HepG2 (cell line): ENCODE data around the gene ERMARD. TPM values are rescaled to one million over a fixed set of nuclear protein-coding genes. Genes with fewer than 3 reads are reported as not detected.

Source experiments
- EHMT2 ChIP-seq: fragments of 200-600 bp; sonication (generic); IDR thresholded peaks from 2 replicates; pipeline ENCODE4 v1.7.0; 2017; ENCODE audit warnings: antibody characterized with exemption, low read depth, low read length, borderline replicate concordance
- ELF3 ChIP-seq: IDR thresholded peaks from 2 replicates; pipeline ENCODE4 v1.6.1; 2016; ENCODE audit warnings: missing genetic modification reagents, missing compliant biosample characterization
- ETS1 ChIP-seq: sonication (generic); formaldehyde crosslinking; IDR thresholded peaks from 2 replicates; pipeline ENCODE4 v1.4.0; 2020; ENCODE audit warnings: missing genetic modification reagents
- FOXC1 ChIP-seq: sonication (generic); formaldehyde crosslinking; IDR thresholded peaks from 2 replicates; pipeline ENCODE4 v1.8.0; 2022; ENCODE audit warnings: mild to moderate bottlenecking, missing genetic modification reagents, borderline replicate concordance
- HNRNPLL ChIP-seq: fragments of 200-400 bp; formaldehyde crosslinking; IDR thresholded peaks from 2 replicates; pipeline ENCODE4 v1.6.1; 2017; ENCODE audit warnings: mild to moderate bottlenecking, low read depth, low read length; ENCODE audit not compliant: poor library complexity, severe bottlenecking
- MED1 ChIP-seq: sonication (generic); formaldehyde crosslinking; IDR thresholded peaks from 2 replicates; pipeline ENCODE4 v1.4.0; 2020; ENCODE audit warnings: missing genetic modification reagents
- MEIS2 ChIP-seq: sonication (generic); formaldehyde crosslinking; IDR thresholded peaks from 2 replicates; pipeline ENCODE4 v1.9.0; 2021; ENCODE audit warnings: mild to moderate bottlenecking, missing genetic modification reagents
- MYPOP ChIP-seq: sonication (generic); formaldehyde crosslinking; IDR thresholded peaks from 2 replicates; pipeline ENCODE4 v1.8.1; 2023; ENCODE audit warnings: mild to moderate bottlenecking, moderate library complexity, missing genetic modification reagents
- NRL ChIP-seq: sonication (generic); formaldehyde crosslinking; IDR thresholded peaks from 2 replicates; pipeline ENCODE4 v1.5.0; 2020; ENCODE audit warnings: missing genetic modification reagents, mild to moderate bottlenecking, moderate library complexity, borderline replicate concordance
- SMYD3 ChIP-seq: sonication (generic); formaldehyde crosslinking; IDR thresholded peaks from 2 replicates; pipeline ENCODE4 v1.8.1; 2023; ENCODE audit warnings: mild to moderate bottlenecking, missing genetic modification reagents
- SNAPC5 ChIP-seq: sonication (generic); formaldehyde crosslinking; IDR thresholded peaks from 2 replicates; pipeline ENCODE4 v1.8.1; 2023; ENCODE audit warnings: mild to moderate bottlenecking, missing genetic modification reagents, borderline replicate concordance
- ZNF263 ChIP-seq: sonication (generic); formaldehyde crosslinking; IDR thresholded peaks from 2 replicates; pipeline ENCODE4 v1.4.0; 2020; ENCODE audit warnings: missing genetic modification reagents
- ZNF329 ChIP-seq: sonication (generic); formaldehyde crosslinking; IDR thresholded peaks from 2 replicates; pipeline ENCODE4 v1.9.0; 2021; ENCODE audit warnings: low read depth, mild to moderate bottlenecking, missing genetic modification reagents
- ZNF530 ChIP-seq: sonication (generic); formaldehyde crosslinking; IDR thresholded peaks from 2 replicates; pipeline ENCODE4 v1.5.0; 2020; ENCODE audit warnings: low read depth, mild to moderate bottlenecking, missing genetic modification reagents
- ZNF562 ChIP-seq: sonication (generic); formaldehyde crosslinking; IDR thresholded peaks from 2 replicates; pipeline ENCODE4 v1.8.0; 2022; ENCODE audit warnings: missing genetic modification reagents, borderline replicate concordance
- polyA plus RNA-seq, 8 experiments: library from polyadenylated mRNA; depleted of rRNA in 3 of 8; stranded (reverse) in 7 of 8; unstranded in 1 of 8; fragments of >200 nt; fragmentation: Illumina TruSeq in 4 of 8; extraction: Trizol in 4 of 8; gene quantifications; 2 replicates each; pipeline versions ENCODE4 v1.2.1 to v1.2.3, GENCODE V29; 2011 to 2016; ENCODE audit warnings: low read depth in 4 of 8, missing spikeins in 1 of 8, mixed read lengths in 1 of 8; ENCODE audit not compliant: insufficient read depth in 1 of 8
- total RNA-seq, 5 experiments: library from RNA; depleted of rRNA; stranded (reverse); fragments of >200 nt; fragmentation: Illumina TruSeq; extraction: Trizol; gene quantifications; 2 replicates each; pipeline ENCODE4 v1.2.3, GENCODE V29; 2016; ENCODE audit warnings: low read depth in 1 of 5
- TF ChIP-seq, protein P1 (sequence below): sonication (generic); formaldehyde crosslinking; IDR thresholded peaks from 2 replicates; pipeline ENCODE4 v1.5.0; 2020; ENCODE audit warnings: mild to moderate bottlenecking, missing genetic modification reagents, borderline replicate concordance
- TF ChIP-seq, protein P2 (sequence below): sonication (generic); formaldehyde crosslinking; IDR thresholded peaks from 2 replicates; pipeline ENCODE4 v1.4.0; 2020; ENCODE audit warnings: missing genetic modification reagents, mild to moderate bottlenecking, borderline replicate concordance

The ERMARD gene
- total and polyA plus RNA-seq, 2 of the 13 experiments (the other 11 are each of a cell fraction or from before 2014, with no cell fraction given): 8.8 to 10.7 TPM

- TF ChIP-seq ZNF329 (CRISPR knock-in tag) (peak; percentile 87; the same call in 1 of the 2 replicates), MED1 (CRISPR knock-in tag) (peak; percentile 82), ELF3 (CRISPR knock-in tag) (peak; percentile 65), MYPOP (peak; percentile 43), ZNF562 (CRISPR knock-in tag) (peak; percentile 53; the same call in 1 of the 2 replicates), MEIS2 (peak; percentile 64; the same call in 1 of the 2 replicates), EHMT2 (no peak), FOXC1 (peak; percentile 83), HNRNPLL (peak; percentile 42), ZNF530 (CRISPR knock-in tag) (peak; percentile 77), ZNF263 (CRISPR knock-in tag) (no peak; the same call in 1 of the 2 replicates), SMYD3 (CRISPR knock-in tag) (peak; percentile 84; the same call in 1 of the 2 replicates), SNAPC5 (CRISPR knock-in tag) (0 out of 2 replicates have a peak, but pooled peaks have one; percentile 21), ETS1 (CRISPR knock-in tag) (no peak), NRL (CRISPR knock-in tag) (peak; percentile 97)
- TF ChIP-seq, protein P1, sequence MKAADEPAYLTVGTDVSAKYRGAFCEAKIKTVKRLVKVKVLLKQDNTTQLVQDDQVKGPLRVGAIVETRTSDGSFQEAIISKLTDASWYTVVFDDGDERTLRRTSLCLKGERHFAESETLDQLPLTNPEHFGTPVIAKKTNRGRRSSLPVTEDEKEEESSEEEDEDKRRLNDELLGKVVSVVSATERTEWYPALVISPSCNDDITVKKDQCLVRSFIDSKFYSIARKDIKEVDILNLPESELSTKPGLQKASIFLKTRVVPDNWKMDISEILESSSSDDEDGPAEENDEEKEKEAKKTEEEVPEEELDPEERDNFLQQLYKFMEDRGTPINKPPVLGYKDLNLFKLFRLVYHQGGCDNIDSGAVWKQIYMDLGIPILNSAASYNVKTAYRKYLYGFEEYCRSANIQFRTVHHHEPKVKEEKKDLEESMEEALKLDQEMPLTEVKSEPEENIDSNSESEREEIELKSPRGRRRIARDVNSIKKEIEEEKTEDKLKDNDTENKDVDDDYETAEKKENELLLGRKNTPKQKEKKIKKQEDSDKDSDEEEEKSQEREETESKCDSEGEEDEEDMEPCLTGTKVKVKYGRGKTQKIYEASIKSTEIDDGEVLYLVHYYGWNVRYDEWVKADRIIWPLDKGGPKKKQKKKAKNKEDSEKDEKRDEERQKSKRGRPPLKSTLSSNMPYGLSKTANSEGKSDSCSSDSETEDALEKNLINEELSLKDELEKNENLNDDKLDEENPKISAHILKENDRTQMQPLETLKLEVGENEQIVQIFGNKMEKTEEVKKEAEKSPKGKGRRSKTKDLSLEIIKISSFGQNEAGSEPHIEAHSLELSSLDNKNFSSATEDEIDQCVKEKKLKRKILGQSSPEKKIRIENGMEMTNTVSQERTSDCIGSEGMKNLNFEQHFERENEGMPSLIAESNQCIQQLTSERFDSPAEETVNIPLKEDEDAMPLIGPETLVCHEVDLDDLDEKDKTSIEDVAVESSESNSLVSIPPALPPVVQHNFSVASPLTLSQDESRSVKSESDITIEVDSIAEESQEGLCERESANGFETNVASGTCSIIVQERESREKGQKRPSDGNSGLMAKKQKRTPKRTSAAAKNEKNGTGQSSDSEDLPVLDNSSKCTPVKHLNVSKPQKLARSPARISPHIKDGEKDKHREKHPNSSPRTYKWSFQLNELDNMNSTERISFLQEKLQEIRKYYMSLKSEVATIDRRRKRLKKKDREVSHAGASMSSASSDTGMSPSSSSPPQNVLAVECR: peak; percentile 98
- TF ChIP-seq, protein P2, sequence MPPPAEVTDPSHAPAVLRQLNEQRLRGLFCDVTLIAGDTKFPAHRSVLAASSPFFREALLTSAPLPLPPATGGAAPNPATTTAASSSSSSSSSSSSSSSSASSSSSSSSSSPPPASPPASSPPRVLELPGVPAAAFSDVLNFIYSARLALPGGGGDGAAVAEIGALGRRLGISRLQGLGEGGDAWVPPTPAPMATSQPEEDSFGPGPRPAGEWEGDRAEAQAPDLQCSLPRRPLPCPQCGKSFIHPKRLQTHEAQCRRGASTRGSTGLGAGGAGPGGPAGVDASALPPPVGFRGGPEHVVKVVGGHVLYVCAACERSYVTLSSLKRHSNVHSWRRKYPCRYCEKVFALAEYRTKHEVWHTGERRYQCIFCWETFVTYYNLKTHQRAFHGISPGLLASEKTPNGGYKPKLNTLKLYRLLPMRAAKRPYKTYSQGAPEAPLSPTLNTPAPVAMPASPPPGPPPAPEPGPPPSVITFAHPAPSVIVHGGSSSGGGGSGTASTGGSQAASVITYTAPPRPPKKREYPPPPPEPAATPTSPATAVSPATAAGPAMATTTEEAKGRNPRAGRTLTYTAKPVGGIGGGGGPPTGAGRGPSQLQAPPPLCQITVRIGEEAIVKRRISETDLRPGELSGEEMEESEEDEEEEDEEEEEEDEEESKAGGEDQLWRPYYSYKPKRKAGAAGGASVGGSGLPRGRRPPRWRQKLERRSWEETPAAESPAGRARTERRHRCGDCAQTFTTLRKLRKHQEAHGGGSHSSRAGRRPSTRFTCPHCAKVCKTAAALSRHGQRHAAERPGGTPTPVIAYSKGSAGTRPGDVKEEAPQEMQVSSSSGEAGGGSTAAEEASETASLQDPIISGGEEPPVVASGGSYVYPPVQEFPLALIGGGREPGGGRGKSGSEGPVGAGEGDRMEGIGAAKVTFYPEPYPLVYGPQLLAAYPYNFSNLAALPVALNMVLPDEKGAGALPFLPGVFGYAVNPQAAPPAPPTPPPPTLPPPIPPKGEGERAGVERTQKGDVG (CRISPR knock-in tag): peak; percentile 27; the same call in 1 of the 2 replicates
Observed at GRCh38 chr6:169701954-169702839, 49.2 kb upstream of the ERMARD start, which contains the start of the genes C6orf120 and WDR27 (continued).
